ENCODE results near the gene ACBD4. TPM values are rescaled to one million over a fixed set of nuclear protein-coding genes. Genes with fewer than 3 reads are reported as not detected.
A peak's percentile ranks its signal among the peaks of the same experiment; 100 is the strongest.

The ACBD4 gene
- total RNA-seq, 4 donors from 2014 or later = 6.4 to 23.2 (median 8.5) TPM

DNA sequence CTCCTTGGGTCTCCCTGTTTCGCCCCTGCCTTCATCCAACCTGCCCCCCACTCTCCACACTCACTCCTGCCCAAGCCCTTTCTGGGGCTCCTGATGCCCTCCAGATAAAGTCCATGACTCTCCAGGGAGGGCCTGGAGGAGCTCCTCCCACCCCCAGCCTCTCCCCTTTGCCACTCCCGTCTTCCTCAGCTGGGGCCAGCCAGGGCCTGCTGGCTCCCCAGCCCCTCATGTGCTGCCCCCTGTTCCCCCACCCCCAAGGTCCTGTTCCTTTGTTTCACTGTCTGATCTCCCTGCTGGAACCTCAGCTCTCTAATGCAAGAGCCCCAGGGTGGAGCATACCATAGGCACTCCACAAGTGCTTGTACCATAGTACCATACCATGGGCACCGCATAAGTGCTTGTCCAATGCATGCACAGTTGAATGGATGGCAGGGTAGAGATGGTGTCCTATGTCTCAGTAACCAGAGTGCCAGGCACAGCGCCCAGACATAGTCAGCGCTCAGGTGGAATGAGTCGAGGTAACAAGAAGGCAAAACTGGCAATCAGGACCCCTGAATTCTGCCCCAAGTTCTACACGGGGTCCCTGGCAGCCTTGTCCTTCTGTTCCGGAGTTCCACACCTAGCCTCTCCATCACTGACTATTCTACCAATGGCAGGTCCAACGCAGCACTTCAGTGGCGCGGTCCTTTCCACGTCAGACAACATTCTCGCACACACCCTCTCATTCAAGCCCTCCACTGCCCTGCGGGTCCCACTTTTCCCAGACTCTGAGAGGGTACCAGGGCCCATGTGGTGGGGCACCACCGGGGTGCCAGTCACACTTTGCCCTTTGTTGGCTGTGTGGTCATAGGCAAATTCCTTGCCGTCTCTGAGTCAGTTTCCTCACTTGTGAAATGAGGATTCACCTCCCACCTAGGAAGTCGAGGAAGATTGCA lies 4.5 kb upstream of the ACBD4 start:
- ATAC-seq (ENCODE audit: low FRiP score) (no peak), DNase-seq (ENCODE audit: low spot score) (no peak)
- TF ChIP-seq CTCF (IDR thresholded peaks at IDR 0.05) = no peak

DNA sequence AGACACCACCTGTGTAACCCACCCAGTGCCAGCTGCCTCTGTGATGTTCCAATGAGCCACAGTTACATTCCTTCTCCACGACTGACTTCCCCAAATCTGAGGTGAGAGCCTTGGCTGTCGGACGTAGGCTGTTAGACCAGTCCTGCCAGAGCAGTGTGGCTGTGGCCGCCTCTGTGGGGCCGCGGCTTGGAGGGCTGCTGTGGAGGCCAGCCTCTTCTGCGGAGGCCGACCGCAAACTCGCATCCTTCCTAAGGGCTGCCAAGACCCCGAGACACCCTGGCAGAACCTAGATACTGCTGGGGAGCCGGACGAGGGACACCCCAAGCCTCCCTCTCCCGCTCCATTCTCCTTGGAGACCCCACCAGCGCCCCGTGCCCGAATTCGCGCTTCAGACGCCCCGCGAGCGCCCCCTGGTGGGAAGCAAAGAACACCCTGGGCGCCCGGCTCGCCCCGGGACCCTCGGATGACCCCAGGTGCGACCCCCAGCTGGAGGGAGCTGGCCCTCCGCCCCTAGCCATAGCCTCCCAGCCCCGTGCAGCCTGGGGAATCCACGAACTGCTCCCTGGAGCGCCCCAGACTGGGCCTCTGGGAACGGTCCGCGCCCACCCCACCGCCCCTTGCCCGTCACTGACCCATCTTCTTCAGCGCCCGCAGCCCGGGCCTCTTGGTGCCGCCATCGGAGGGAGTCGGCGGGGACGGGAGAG lies 3.7 kb upstream of the ACBD4 start:
- ATAC-seq (ENCODE audit: low FRiP score) = no peak
- DNase-seq (ENCODE audit: low spot score) = no peak
- TF ChIP-seq CTCF (IDR thresholded peaks at IDR 0.05) = peak in 1 of 3 donors; percentile 83

- no peak for ATAC-seq (ENCODE audit: low FRiP score)
- TF ChIP-seq CTCF (IDR thresholded peaks at IDR 0.05) = no peak
Observed at GRCh38 chr17:45132320-45132571, 3.2 kb upstream of the ACBD4 start, which contains the start of gene PLCD3. Gene PLCD3 (minus strand): TSS chr17:45132515. CDS start chr17:45132410, 105 bp downstream.

DNA sequence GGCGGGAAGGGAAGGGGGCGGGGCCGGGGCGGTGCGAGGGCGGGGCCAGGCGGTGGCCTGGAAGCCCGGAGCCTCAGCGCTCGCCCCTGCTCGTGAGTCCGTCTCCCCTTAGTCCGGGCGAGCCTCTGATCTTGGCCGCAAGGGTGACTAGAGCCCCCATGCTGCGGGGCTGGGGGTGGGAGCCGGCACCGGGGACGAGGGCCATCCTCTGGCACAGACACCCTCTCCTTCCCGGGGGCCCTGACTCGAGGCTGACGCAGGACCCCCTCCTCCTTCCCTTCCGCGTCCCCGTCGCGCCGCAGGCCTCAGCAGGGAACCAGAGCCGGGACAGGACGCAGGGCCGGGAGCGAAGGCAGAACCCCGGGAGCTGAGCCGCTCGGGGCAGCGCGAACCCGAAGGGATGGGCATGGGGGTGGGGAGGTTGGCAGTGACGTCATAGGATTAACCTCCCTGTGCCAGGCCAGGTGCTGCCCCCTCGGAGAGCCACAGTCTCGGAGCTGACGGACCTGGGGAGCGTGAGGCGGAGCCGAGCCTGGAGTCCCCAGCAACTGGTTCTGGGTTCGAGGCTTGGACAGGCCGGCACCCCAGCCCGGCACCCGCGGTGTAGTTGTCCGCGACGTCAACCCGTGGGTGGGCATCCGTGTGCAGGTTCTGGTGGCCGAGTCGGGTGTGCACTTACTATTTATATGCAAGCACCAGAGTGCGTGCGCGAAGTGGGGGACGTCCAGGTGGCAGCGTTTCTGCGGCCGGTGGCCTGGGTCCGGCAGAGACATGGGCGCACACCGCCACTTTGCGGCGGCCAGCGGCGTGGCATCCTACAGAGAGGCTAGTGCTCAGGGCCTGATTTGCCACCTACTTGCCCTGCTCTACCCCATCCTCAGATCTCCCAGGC lies 2.7 kb upstream of the ACBD4 start:
- ATAC-seq (ENCODE audit: low FRiP score) (peak; percentile 50), DNase-seq (ENCODE audit: low spot score) (peak; percentile 54)
- TF ChIP-seq CTCF (IDR thresholded peaks at IDR 0.05) = peak in 1 of 3 donors; percentile 82

More at GRCh38 chr17:45132320-45132571, 3.2 kb upstream of the ACBD4 start, which contains the start of gene PLCD3:
- DNase-seq (ENCODE audit: low spot score) = no peak

DNA sequence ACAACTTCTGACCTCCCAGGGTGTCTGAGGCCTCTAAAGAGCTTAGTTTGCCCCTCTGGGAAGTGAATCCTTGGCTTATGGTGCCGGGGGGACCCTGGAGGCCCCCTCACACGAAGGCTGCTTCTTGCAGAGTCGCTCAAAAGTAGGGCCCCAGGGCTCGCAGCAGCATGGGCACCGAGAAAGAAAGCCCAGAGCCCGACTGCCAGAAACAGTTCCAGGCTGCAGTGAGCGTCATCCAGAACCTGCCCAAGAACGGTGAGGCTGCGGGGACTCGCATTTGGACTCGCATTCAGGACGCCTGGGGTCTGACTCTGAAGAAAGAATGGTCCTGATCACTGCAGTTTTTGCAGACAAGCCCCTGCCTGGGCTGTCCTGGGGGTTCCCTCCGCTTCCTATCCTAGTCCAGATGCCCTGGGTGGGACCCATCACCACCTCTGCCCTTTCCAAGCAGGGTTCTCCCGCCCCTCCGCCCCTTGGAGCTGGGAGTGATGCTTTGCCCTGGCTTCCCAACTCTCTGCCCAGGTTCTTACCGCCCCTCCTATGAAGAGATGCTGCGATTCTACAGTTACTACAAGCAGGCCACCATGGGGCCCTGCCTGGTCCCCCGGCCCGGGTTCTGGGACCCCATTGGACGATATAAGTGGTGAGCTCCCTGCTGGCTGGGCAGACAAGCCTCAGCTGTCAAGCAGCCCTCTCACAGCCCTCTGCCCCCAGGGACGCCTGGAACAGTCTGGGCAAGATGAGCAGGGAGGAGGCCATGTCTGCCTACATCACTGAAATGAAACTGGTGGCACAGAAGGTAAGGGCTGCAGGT lies 698 bp downstream of the ACBD4 start:
- ATAC-seq (ENCODE audit: low FRiP score) = no peak
- DNase-seq (ENCODE audit: low spot score) = no peak
- TF ChIP-seq CTCF (IDR thresholded peaks at IDR 0.05) = no peak

Measured in omental fat pad (tissue), 4 donors.